ENCODE data around the gene CALN1.

GRCh38 chr7:72444026-72444776, 32.1 kb upstream of the CALN1 start:
- no peak for TF ChIP-seq CTCF (IDR thresholded peaks at IDR 0.05; ENCODE audit: insufficient read depth, low read depth, low read length)
- no peak for TF ChIP-seq EZH2 (IDR thresholded peaks at IDR 0.05; ENCODE audit: insufficient read depth, low read length)

Measured in astrocyte (in vitro differentiated cells and primary cell).